ENCODE results near the gene ZHX3. TPM values are rescaled to one million over a fixed set of nuclear protein-coding genes. Genes with fewer than 3 reads are reported as not detected.

The ZHX3 gene
- total and polyA plus RNA-seq, 9 donors, result 5.7 to 11.4 (median 7.8) TPM

- Histone ChIP-seq H3K4me3 (ENCODE audit: low read length) (no peak overlapping the region), H3K36me3 (ENCODE audit: control insufficient read depth, insufficient read depth, low read length) (no peaks in the 10 kb centered on the region), H3K9me3 (replicated peaks; ENCODE audit: control insufficient read depth, low read depth, low read length) (no peaks in the 10 kb centered on the region), H3K4me1 (ENCODE audit: control insufficient read depth, insufficient read depth, low read length) (peaks cover 33% of the 10 kb centered on the region), H3K27ac (ENCODE audit: low read length) (no peak overlapping the region), H3K27me3 (ENCODE audit: control insufficient read depth, insufficient read depth, low read length) (no peaks in the 10 kb centered on the region)
- WGBS (ENCODE audit: insufficient coverage), result 100% methylated on average over 1 of the region's 3 CpGs
- DNase-seq, result no peak
Observed at GRCh38 chr20:41355192-41355591, 37.7 kb upstream of the ZHX3 start.

DNA sequence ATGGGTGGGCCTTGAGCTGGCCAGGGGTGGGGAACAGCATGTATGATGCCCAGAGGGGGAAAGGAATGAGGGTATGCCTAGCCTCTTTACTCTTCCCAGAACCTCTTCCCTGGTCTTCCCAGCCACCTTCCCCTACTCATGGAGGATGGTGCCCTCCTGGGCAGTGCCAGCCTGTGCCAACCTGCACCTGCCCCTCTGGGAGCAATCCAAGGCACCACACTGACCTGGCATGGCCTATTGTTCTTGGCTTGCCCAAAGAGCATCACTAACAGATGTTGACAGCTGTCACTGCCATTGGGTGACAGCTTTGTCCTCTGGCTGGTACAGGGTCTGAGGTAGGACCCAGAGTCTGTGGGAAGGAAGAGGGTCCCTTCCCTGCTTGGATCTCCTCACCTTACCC lies 36.0 kb upstream of the ZHX3 start:
- Histone ChIP-seq H3K4me3 (ENCODE audit: low read length) (no peak overlapping the region), H3K27ac (ENCODE audit: low read length) (no peak overlapping the region), H3K9me3 (replicated peaks; ENCODE audit: control insufficient read depth, low read depth, low read length) (no peaks in the 10 kb centered on the region), H3K27me3 (ENCODE audit: control insufficient read depth, insufficient read depth, low read length) (no peaks in the 10 kb centered on the region), H3K4me1 (ENCODE audit: control insufficient read depth, insufficient read depth, low read length) (peaks cover 18% of the 10 kb centered on the region), H3K36me3 (ENCODE audit: control insufficient read depth, insufficient read depth, low read length) (no peaks in the 10 kb centered on the region)
- DNase-seq, result no peak

- Histone ChIP-seq H3K4me1 (ENCODE audit: control insufficient read depth, insufficient read depth, low read length) (peaks cover 18% of the 10 kb centered on the region), H3K9me3 (replicated peaks; ENCODE audit: control insufficient read depth, low read depth, low read length) (no peaks in the 10 kb centered on the region), H3K27me3 (ENCODE audit: control insufficient read depth, insufficient read depth, low read length) (no peaks in the 10 kb centered on the region), H3K27ac (ENCODE audit: low read length) (no peak overlapping the region), H3K36me3 (ENCODE audit: control insufficient read depth, insufficient read depth, low read length) (no peaks in the 10 kb centered on the region), H3K4me3 (ENCODE audit: low read length) (no peak overlapping the region)
- DNase-seq, result no peak
- WGBS (ENCODE audit: insufficient coverage), result 69% methylated on average over 4 of the region's 5 CpGs
Observed at GRCh38 chr20:41352666-41353065, 35.1 kb upstream of the ZHX3 start.

DNA sequence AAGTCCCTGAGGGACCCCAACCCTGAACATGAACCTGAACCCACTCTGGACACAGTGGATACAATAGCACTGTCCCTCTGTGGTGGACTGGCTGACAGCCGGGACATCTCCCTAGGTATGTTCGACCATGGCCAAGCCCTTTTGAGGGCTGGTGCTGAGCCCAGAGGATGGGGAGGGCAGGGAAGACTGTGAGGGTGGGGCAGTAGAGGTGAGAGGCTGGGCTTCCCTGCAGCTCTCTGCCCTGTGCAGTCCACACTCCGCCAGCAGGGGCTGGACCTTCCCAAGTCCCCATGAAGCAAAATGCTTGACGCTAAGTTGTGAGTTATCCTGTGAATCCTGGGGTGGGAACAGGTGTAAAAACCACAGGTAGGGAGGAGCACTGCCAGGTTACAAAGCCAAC lies 34.6 kb upstream of the ZHX3 start:
- Histone ChIP-seq H3K9me3 (replicated peaks; ENCODE audit: control insufficient read depth, low read depth, low read length) (no peaks in the 10 kb centered on the region), H3K4me3 (ENCODE audit: low read length) (no peak overlapping the region), H3K27ac (ENCODE audit: low read length) (no peak overlapping the region), H3K4me1 (ENCODE audit: control insufficient read depth, insufficient read depth, low read length) (peaks cover 17% of the 10 kb centered on the region), H3K27me3 (ENCODE audit: control insufficient read depth, insufficient read depth, low read length) (no peaks in the 10 kb centered on the region), H3K36me3 (ENCODE audit: control insufficient read depth, insufficient read depth, low read length) (no peaks in the 10 kb centered on the region)
- no peak for DNase-seq
- 74% methylated on average over 4 of the region's 4 CpGs for WGBS (ENCODE audit: insufficient coverage)

DNA sequence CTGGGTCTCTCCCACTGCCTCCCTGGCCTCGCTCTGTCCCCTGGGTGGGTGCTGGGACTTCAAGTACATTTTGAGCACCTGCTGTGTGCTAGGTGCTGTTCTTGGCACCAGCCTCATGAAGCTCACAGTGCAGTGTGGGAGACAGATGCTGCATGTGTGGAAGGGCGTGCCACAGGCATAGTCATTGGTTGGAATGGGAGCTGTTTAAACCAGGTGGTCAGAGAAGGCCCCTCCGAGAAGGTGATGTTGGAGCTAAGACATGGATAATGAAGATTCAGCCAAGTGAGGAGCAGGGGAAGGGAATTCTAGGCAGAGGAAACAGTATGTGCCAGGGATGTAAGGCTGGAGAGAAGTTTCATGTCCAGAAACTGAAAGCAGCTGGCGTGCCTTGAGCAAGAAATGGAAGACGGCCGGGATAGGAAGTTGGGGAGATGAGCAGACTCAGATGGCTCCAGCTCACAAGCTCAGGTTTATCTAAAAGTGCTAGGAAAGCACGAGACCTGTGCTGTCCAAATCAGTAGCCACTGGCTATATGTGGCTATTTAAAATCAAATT lies 33.0 kb upstream of the ZHX3 start:
- H3K4me1 ChIP-seq (ENCODE audit: control insufficient read depth, insufficient read depth, low read length), result peaks cover 17% of the 10 kb centered on the region
- WGBS (ENCODE audit: insufficient coverage), result 46% methylated on average over 7 of the region's 7 CpGs

DNA sequence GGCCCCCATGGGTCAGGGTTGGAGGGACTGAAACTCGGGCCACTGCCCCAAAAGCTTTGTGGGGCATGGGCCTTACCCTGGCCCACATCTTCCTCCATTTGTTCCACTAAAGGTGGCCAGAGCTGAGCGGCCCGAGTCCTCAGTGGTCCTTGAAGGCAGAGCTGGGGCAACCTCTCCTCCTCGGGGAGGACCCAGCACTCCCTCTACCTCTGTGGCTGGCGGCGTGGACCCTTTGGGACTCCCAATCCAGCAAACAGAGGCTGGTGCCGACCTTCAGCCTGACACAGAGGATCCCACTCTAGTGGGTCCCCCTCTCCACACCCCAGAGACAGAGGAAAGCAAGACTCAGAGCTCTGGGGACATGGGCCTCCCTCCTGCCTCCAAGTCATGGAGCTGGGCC lies 32.4 kb upstream of the ZHX3 start:
- 86% methylated on average over 7 of the region's 7 CpGs for whole genome bisulfite sequencing (ENCODE audit: insufficient coverage)
- Histone ChIP-seq H3K36me3 (ENCODE audit: control insufficient read depth, insufficient read depth, low read length) (no peaks in the 10 kb centered on the region), H3K27ac (ENCODE audit: low read length) (no peak overlapping the region)

More for the DNA sequence above, 33.0 kb upstream of the ZHX3 start:
- no peaks in the 10 kb centered on the region for H3K27me3 ChIP-seq (ENCODE audit: control insufficient read depth, insufficient read depth, low read length)
- H3K27ac ChIP-seq (ENCODE audit: low read length), result no peak overlapping the region
- no peaks in the 10 kb centered on the region for H3K9me3 ChIP-seq (replicated peaks; ENCODE audit: control insufficient read depth, low read depth, low read length)
- H3K36me3 ChIP-seq (ENCODE audit: control insufficient read depth, insufficient read depth, low read length), result no peaks in the 10 kb centered on the region
- H3K4me3 ChIP-seq (ENCODE audit: low read length), result no peak overlapping the region
- DNase-seq, result peak; percentile 61

DNA sequence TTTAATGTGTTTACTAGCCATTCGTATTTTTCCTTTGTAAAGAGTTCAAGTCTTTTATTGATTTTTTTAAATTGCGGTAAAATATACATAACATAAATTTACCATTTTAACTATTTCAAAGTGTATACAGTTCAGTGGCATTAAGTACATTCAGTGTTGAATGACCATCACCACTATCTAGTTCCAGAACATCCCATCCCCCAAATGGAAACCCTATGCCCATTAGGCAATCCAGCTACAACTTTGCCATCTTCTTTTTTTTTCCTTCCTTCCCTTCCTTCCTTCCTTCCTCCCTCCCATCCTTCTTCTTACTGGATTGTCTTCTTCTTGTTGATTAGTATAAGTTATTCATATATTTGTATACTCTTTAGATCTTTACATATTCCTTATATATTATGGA lies 31.7 kb upstream of the ZHX3 start:
- DNase-seq, result no peak
- no peak overlapping the region for H3K27ac ChIP-seq (ENCODE audit: low read length)
- no peaks in the 10 kb centered on the region for H3K27me3 ChIP-seq (ENCODE audit: control insufficient read depth, insufficient read depth, low read length)
- no peaks in the 10 kb centered on the region for H3K9me3 ChIP-seq (replicated peaks; ENCODE audit: control insufficient read depth, low read depth, low read length)
- no peak overlapping the region for H3K4me3 ChIP-seq (ENCODE audit: low read length)
- no CpG with 5 or more reads among the region's 2 CpGs for WGBS (ENCODE audit: insufficient coverage)
- H3K4me1 ChIP-seq (ENCODE audit: control insufficient read depth, insufficient read depth, low read length), result peaks cover 17% of the 10 kb centered on the region
- H3K36me3 ChIP-seq (ENCODE audit: control insufficient read depth, insufficient read depth, low read length), result no peaks in the 10 kb centered on the region

More for the DNA sequence above, 32.4 kb upstream of the ZHX3 start:
- Histone ChIP-seq H3K9me3 (replicated peaks; ENCODE audit: control insufficient read depth, low read depth, low read length) (no peaks in the 10 kb centered on the region), H3K27me3 (ENCODE audit: control insufficient read depth, insufficient read depth, low read length) (no peaks in the 10 kb centered on the region), H3K4me1 (ENCODE audit: control insufficient read depth, insufficient read depth, low read length) (peaks cover 17% of the 10 kb centered on the region), H3K4me3 (ENCODE audit: low read length) (no peak overlapping the region)
- no peak for DNase-seq

- Histone ChIP-seq H3K4me3 (ENCODE audit: low read length) (no peak overlapping the region), H3K9me3 (replicated peaks; ENCODE audit: control insufficient read depth, low read depth, low read length) (no peaks in the 10 kb centered on the region), H3K36me3 (ENCODE audit: control insufficient read depth, insufficient read depth, low read length) (no peaks in the 10 kb centered on the region), H3K4me1 (ENCODE audit: control insufficient read depth, insufficient read depth, low read length) (peaks cover 17% of the 10 kb centered on the region), H3K27ac (ENCODE audit: low read length) (no peak overlapping the region), H3K27me3 (ENCODE audit: control insufficient read depth, insufficient read depth, low read length) (no peaks in the 10 kb centered on the region)
- WGBS (ENCODE audit: insufficient coverage), result 88% methylated on average over 12 of the region's 13 CpGs
- no peak for DNase-seq
Observed at GRCh38 chr20:41348430-41349172, 31.1 kb upstream of the ZHX3 start.

DNA sequence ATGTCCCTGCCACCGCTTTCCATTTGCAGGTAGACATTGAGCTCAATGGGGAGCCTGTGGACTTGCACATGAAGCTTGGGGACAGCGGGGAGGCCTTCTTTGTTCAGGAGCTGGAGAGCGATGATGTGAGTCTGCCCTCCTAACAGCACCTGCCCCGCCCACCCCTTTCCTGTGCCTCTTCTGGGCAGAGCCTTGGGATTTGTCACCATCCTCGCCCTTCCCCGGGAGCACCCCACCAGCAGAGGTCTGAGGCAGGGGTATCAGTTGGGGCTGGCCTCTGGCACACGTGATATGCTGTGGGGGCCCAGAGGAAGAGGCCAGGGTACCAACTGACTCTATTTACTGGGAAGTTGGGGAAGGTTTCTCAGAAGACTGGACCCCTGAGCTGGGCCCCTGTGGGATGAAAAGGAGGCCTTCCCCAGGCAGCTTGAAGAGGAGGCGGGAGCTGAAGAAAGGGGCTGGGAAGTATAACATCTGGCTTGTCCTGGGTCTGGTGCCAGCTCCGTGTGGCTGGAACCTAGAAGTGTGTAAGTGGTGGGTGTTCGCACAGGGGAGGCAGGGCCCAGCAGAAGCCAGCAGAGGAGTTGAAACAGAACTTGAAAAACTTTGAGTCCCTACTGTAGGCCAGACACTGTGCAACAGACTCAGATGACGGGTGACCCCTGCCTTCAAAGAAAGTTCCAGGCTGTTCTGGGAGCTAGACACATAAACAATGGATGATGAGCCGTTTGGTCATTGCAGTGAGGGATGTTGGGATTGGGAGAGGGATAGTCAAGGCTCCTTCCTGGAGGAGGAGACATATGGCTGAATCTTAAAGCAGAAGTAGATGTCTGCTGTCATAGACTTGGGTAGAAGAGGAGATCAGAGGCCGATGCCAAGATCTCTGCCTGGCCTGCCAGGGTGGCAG lies 30.2 kb upstream of the ZHX3 start:
- H3K27ac ChIP-seq (ENCODE audit: low read length), result no peak overlapping the region
- H3K4me1 ChIP-seq (ENCODE audit: control insufficient read depth, insufficient read depth, low read length), result peaks cover 17% of the 10 kb centered on the region
- no peaks in the 10 kb centered on the region for H3K9me3 ChIP-seq (replicated peaks; ENCODE audit: control insufficient read depth, low read depth, low read length)
- 60% methylated on average over 9 of the region's 13 CpGs for WGBS (ENCODE audit: insufficient coverage)
- no peaks in the 10 kb centered on the region for H3K36me3 ChIP-seq (ENCODE audit: control insufficient read depth, insufficient read depth, low read length)
- DNase-seq, result no peak
- no peak overlapping the region for H3K4me3 ChIP-seq (ENCODE audit: low read length)
- H3K27me3 ChIP-seq (ENCODE audit: control insufficient read depth, insufficient read depth, low read length), result no peaks in the 10 kb centered on the region

GRCh38 chr20:41345729-41346067 lies 28.2 kb upstream of the ZHX3 start:
- WGBS (ENCODE audit: insufficient coverage), result 78% methylated on average over 17 of the region's 17 CpGs
- Histone ChIP-seq H3K27ac (ENCODE audit: low read length) (no peak overlapping the region), H3K9me3 (replicated peaks; ENCODE audit: control insufficient read depth, low read depth, low read length) (no peaks in the 10 kb centered on the region), H3K4me3 (ENCODE audit: low read length) (no peak overlapping the region), H3K4me1 (ENCODE audit: control insufficient read depth, insufficient read depth, low read length) (peaks cover 24% of the 10 kb centered on the region), H3K36me3 (ENCODE audit: control insufficient read depth, insufficient read depth, low read length) (no peaks in the 10 kb centered on the region), H3K27me3 (ENCODE audit: control insufficient read depth, insufficient read depth, low read length) (no peaks in the 10 kb centered on the region)
- no peak for DNase-seq

Measured in muscle of leg (tissue), 11 donors.